Retinal pigment epithelial cell (primary cell): ENCODE results near the gene MIGA1.

Experiments
- DNase-seq: peaks from one replicate; pipeline ENCODE4 v3.0.0-alpha.2; 2010; ENCODE audit warnings: low read depth
- H3K4me3 ChIP-seq: 2 replicates; pipeline ENCODE4 v1.5.1; 2011; ENCODE audit warnings: mild to moderate bottlenecking, low read length, control low read depth, moderate library complexity
- TF ChIP-seq, protein P1 (sequence below): conservative IDR thresholded peaks from 2 replicates; pipeline ENCODE4 v1.5.1; 2011; ENCODE audit warnings: low read depth, low read length, control low read depth, inconsistent platforms

The MIGA1 gene

DNA sequence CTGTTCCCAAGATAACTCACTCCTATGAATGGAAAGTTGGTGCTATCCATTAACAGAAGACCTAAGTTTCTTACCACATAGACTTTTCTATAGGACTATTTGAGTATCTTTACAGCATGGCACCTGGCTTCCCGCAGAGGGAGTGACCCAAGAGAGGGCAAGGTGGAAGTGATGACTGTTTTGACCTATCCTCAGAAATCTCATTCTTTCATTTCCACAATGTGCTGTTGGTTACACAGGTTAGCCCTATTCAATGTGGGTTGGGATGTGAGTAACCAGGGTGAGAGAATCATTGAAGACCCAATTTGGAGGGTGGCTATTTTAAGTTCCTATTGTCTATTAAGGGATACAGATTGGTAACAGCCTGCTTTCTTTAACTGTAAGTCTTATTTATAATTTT, 70.6 kb downstream of the MIGA1 start:
- H3K4me3 ChIP-seq = no peak overlapping the region
- TF ChIP-seq, protein P1, sequence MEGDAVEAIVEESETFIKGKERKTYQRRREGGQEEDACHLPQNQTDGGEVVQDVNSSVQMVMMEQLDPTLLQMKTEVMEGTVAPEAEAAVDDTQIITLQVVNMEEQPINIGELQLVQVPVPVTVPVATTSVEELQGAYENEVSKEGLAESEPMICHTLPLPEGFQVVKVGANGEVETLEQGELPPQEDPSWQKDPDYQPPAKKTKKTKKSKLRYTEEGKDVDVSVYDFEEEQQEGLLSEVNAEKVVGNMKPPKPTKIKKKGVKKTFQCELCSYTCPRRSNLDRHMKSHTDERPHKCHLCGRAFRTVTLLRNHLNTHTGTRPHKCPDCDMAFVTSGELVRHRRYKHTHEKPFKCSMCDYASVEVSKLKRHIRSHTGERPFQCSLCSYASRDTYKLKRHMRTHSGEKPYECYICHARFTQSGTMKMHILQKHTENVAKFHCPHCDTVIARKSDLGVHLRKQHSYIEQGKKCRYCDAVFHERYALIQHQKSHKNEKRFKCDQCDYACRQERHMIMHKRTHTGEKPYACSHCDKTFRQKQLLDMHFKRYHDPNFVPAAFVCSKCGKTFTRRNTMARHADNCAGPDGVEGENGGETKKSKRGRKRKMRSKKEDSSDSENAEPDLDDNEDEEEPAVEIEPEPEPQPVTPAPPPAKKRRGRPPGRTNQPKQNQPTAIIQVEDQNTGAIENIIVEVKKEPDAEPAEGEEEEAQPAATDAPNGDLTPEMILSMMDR = no peak
- no peak for DNase-seq

DNA sequence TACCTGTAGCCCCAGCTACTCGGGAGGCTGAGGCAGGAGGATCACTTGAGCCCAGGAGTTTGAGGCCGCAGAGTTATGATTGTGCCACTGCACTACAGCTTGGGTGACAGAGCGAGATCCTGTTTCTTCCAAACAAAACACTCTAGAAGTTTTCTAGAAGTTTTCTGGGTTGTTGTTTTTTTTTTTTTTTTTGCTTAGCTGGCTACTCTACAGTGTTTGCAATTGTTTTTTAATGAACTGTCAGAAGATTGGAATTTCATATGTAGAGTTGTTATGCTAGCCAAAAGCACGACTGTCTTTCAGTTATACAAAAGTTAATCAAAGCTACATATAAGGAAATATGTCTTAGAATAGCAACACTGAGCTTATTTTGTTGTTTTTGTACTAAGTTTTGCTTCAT, 78.1 kb downstream of the MIGA1 start:
- DNase-seq = no peak
- TF ChIP-seq, protein P1 = no peak
- H3K4me3 ChIP-seq = no peak overlapping the region

DNA sequence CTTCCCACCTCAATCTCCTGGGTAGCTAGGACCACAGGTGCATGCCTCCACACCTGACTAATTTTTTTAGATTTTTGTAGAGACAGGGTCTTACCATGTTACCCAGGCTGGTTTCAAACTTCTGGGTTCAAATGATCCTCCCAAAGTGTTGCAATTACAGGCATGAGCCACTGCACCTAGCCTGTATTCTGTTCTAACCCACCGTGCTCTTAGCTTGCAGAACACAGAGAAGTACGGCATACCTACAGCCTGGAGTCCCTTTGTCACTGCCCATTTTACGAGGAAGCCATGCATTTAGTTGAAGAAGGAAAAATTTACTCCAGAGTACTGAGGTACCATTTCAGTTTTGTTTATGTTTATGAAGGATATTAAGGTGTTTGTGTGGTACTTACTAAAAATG, 79.3 kb downstream of the MIGA1 start:
- TF ChIP-seq, protein P1 = no peak
- no peak for DNase-seq
- H3K4me3 ChIP-seq = no peak overlapping the region

DNA sequence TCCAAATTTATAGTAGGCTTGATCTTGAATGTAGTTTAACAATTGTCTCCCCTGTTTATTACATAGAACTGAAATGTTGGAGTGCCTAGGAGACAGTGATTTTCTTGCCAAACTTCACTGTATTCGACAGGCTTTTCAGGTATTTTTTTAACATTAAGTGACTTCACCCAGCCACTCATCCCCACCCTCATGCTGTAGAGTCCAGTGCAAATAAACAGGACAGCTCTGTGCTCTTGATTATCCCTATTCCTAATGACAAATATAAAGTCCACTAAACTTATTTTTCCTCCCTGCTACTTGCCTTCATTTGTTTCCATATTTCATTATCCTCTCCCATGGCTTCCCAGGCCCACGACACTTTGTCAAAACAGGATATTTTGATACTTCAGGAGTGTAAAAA, 79.8 kb downstream of the MIGA1 start:
- DNase-seq = no peak
- TF ChIP-seq, protein P1 = no peak
- H3K4me3 ChIP-seq = no peak overlapping the region

DNA sequence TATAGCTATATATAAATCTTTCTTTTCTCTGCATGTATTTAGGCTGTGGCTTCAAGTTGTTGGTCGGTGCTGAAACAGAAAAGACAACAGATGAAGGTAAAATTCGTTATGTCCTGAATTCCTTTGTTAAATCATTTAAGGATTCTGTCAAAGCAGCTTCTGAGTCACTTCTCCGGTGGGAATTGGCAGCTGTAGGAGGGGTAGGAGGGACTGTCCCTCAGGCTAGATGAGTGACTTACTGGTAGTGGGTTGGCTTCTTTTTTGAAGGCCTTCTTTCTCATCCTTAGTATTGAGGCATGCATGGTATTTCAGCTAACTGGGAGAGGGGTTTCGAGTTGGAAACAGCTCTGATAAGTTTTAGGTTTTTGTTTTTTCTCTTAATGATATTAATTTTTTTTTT, 86.8 kb downstream of the MIGA1 start:
- DNase-seq = no peak
- TF ChIP-seq, protein P1 = no peak
- no peak overlapping the region for H3K4me3 ChIP-seq

DNA sequence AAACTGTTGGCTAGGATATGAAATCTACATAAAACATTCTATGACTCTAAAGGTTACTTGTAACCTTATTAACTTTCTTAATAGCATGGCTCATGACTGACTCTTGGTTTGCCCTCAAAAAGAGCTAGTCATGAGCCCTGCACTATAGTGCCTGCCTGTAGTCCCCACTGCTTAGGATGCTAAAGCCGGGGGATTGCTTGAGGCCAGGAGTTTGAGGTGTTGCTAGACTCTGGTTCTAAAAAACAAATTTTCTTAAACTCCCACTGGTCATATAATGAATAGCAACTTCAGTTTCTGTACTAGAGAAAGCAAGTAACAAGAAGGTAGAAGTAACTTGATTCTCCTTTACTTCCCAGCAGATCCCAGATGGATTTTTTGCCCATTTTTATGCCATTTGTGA, 93.2 kb downstream of the MIGA1 start:
- no peak for DNase-seq
- TF ChIP-seq, protein P1 = no peak
- no peak overlapping the region for H3K4me3 ChIP-seq

DNA sequence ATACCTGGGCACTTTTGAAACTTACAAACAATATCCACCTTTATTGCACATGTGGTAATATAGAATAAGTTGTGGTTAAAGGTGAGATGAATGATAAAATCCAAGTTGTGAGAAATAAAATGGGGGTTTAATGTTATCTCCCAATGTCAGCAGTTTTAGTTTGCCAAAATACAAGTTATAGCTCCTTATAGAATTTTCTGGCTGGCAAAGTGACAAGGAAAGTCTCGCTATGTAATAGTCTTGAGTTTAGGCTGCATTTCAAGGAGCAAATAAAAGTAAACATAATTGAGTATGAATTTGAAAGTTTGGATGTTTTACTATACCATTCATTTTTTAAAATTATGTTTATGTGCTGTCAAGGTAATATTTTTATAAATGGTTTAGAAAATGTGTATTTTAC, 94.0 kb downstream of the MIGA1 start:
- TF ChIP-seq, protein P1 = no peak
- DNase-seq = no peak

More for the DNA sequence above, 94.0 kb downstream of the MIGA1 start:
- H3K4me3 ChIP-seq = no peak overlapping the region
